ENCODE data around the gene BTBD17. TPM values are rescaled to one million over a fixed set of nuclear protein-coding genes. Genes with fewer than 3 reads are reported as not detected.

BTBD17 gene
- polyA plus RNA-seq, 1 of the 3 experiments (the other 2 are of a cell fraction) = not detected

- H3F3A ChIP-seq (replicated peaks; ENCODE audit: insufficient read depth) = no peaks in the 10 kb centered on the region
- ChIA-PET CTCF (interaction anchor here (0.6 to 2.5 kb wide), 8 partner anchors 8 to 90 kb away, joined by 3 to 16 read pairs (median 4); no protein-coding TSS in a partner anchor), POLR2A (interaction anchor here (0.6 kb wide), 1 partner anchor 97 kb away, joined by 4 read pairs; no protein-coding TSS in a partner anchor)
- no peaks in the 10 kb centered on the region for H4K20me1 ChIP-seq (ENCODE audit: insufficient read depth)
- H3K27me3 ChIP-seq (ENCODE audit: insufficient read depth) = no peaks in the 10 kb centered on the region
- H3K9me2 ChIP-seq = no peaks in the 10 kb centered on the region
- H3K4me1 ChIP-seq (ENCODE audit: control insufficient read depth in 1 of 2, insufficient read depth in 2 of 2, low read depth in 1 of 2, low read length in 1 of 2) = peaks cover 0 to 6% of the 10 kb centered on the region in 2 experiments; a peak in 1 of 4 replicates
- no peak overlapping the region for H3K4me2 ChIP-seq
- TF ChIP-seq RXRA (IDR thresholded peaks at IDR 0.05; ENCODE audit: borderline replicate concordance, low read depth) (no peak), MXI1 (IDR thresholded peaks at IDR 0.05; ENCODE audit: low read depth, low read length) (no peak), PBX3 (IDR thresholded peaks at IDR 0.05) (no peak), YY1 (IDR thresholded peaks at IDR 0.05; ENCODE audit: low read depth) (no peak), IRF3 (IDR thresholded peaks at IDR 0.05; ENCODE audit: low read depth, low read length) (no peak), EZH2phosphoT487 (IDR thresholded peaks at IDR 0.05; ENCODE audit: borderline replicate concordance, low read depth) (no peak), EP300 (IDR thresholded peaks at IDR 0.05; ENCODE audit: borderline replicate concordance in 1 of 2, low read depth in 1 of 2, low read length in 1 of 2) (no peak), NRF1 (IDR thresholded peaks at IDR 0.05; ENCODE audit: low read depth, low read length) (no peak), POLR2AphosphoS5 (IDR thresholded peaks at IDR 0.05; ENCODE audit: low read depth, low read length) (no peak), TCF12 (IDR thresholded peaks at IDR 0.05) (no peak), SIN3A (IDR thresholded peaks at IDR 0.05; ENCODE audit: borderline replicate concordance, low read depth, low read length) (no peak)
- TF ChIP-seq, protein P1, sequence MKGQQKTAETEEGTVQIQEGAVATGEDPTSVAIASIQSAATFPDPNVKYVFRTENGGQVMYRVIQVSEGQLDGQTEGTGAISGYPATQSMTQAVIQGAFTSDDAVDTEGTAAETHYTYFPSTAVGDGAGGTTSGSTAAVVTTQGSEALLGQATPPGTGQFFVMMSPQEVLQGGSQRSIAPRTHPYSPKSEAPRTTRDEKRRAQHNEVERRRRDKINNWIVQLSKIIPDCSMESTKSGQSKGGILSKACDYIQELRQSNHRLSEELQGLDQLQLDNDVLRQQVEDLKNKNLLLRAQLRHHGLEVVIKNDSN (IDR thresholded peaks at IDR 0.05; ENCODE audit: borderline replicate concordance, low read depth) = no peak
- TF ChIP-seq, protein P2, sequence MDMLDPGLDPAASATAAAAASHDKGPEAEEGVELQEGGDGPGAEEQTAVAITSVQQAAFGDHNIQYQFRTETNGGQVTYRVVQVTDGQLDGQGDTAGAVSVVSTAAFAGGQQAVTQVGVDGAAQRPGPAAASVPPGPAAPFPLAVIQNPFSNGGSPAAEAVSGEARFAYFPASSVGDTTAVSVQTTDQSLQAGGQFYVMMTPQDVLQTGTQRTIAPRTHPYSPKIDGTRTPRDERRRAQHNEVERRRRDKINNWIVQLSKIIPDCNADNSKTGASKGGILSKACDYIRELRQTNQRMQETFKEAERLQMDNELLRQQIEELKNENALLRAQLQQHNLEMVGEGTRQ (IDR thresholded peaks at IDR 0.05; ENCODE audit: borderline replicate concordance, low read depth, low read length) = no peak
- TF ChIP-seq, protein P3, sequence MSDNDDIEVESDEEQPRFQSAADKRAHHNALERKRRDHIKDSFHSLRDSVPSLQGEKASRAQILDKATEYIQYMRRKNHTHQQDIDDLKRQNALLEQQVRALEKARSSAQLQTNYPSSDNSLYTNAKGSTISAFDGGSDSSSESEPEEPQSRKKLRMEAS (IDR thresholded peaks at IDR 0.05; ENCODE audit: low read depth) = no peak
- H3K27ac ChIP-seq (ENCODE audit: low read depth in 2 of 2, low read length in 1 of 2) = no peak overlapping the region
- H3K9ac ChIP-seq = no peak overlapping the region
- no peak overlapping the region for H3K4me3 ChIP-seq (ENCODE audit: low read depth in 2 of 2, low read length in 1 of 2)
- DNase-seq = peak; percentile 65
- H3K79me2 ChIP-seq (ENCODE audit: insufficient read depth) = no peaks in the 10 kb centered on the region
- H3K36me3 ChIP-seq (replicated peaks in 1 of 2; ENCODE audit: control insufficient read depth in 1 of 2, insufficient read depth in 2 of 2, low read length in 1 of 2) = no peaks in the 10 kb centered on the region
- no peak overlapping the region for H2AFZ ChIP-seq (ENCODE audit: low read depth)
- H3K9me3 ChIP-seq = no peaks in the 10 kb centered on the region
- WGBS (ENCODE audit: low lambda C conversion rate) = 40% methylated on average over 12 of the region's 12 CpGs
Measured at GRCh38 chr17:74403512-74404137, 42.0 kb upstream of the BTBD17 start.
